Skeletal muscle tissue (tissue), 4 donors: ENCODE measurements around the gene PIAS4. TPM values are rescaled to one million over a fixed set of nuclear protein-coding genes. Genes with fewer than 3 reads are reported as not detected.

Experiments
- H3K27ac ChIP-seq: one replicate; pipeline ENCODE4 v1.7.0; 2013; ENCODE audit warnings: mild to moderate bottlenecking, low read depth, low read length, inconsistent platforms
- H3K27me3 ChIP-seq, 3 donors: one replicate each; pipeline ENCODE4 v1.7.0; 2013; ENCODE audit warnings: low read length in 3 of 3; ENCODE audit not compliant: control insufficient read depth in 3 of 3, insufficient read depth in 3 of 3
- H3K36me3 ChIP-seq, 3 donors: one replicate each; pipeline ENCODE4 v1.7.0; 2013; ENCODE audit warnings: low read length in 3 of 3; ENCODE audit not compliant: control insufficient read depth in 3 of 3, insufficient read depth in 3 of 3
- H3K4me1 ChIP-seq, 3 donors: one replicate each; pipeline ENCODE4 v1.7.0; 2013; ENCODE audit warnings: low read length in 3 of 3, mild to moderate bottlenecking in 3 of 3; ENCODE audit not compliant: control insufficient read depth in 3 of 3, insufficient read depth in 3 of 3
- H3K4me3 ChIP-seq, 3 donors: one replicate each; pipeline ENCODE4 v1.7.0; 2013; ENCODE audit warnings: low read length in 3 of 3
- H3K9ac ChIP-seq, 3 donors: one replicate each; pipeline ENCODE4 v1.7.0; 2013; ENCODE audit warnings: low read length in 3 of 3, mild to moderate bottlenecking in 3 of 3, moderate library complexity in 2 of 3, low read depth in 1 of 3
- H3K9me3 ChIP-seq, 3 donors: one replicate each; pipeline ENCODE4 v1.7.0; 2013; ENCODE audit warnings: low read length in 3 of 3; ENCODE audit not compliant: control insufficient read depth in 3 of 3
- total RNA-seq: library from RNA; depleted of rRNA; stranded (reverse); fragments of >200 nt; gene quantifications from one replicate; pipeline ENCODE4 v1.2.3, GENCODE V29; 2014
- donor health status: Osteomylitis.

Gene PIAS4
- total RNA-seq, 1 donor from 2014 or later, result 19.3 TPM

GRCh38 chr19:4033028-4033956, 25.8 kb downstream of the PIAS4 start:
- Histone ChIP-seq H3K9ac (no peak overlapping the region), H3K27me3 (no peaks in the 10 kb centered on the region), H3K4me1 (peaks cover 0 to 3% (median 0%) of the 10 kb centered on the region in 3 donors), H3K4me3 (no peak overlapping the region), H3K36me3 (peaks cover 37 to 58% (median 41%) of the 10 kb centered on the region in 3 donors), H3K9me3 (no peaks in the 10 kb centered on the region), H3K27ac (no peak overlapping the region)

- H3K36me3 ChIP-seq, result peaks cover 35 to 55% (median 41%) of the 10 kb centered on the region in 3 donors
- H3K4me3 ChIP-seq, result no peak overlapping the region
- H3K9me3 ChIP-seq, result no peaks in the 10 kb centered on the region
- no peak overlapping the region for H3K9ac ChIP-seq
- no peak overlapping the region for H3K27ac ChIP-seq
- H3K4me1 ChIP-seq, result peaks cover 0 to 3% (median 0%) of the 10 kb centered on the region in 3 donors
- H3K27me3 ChIP-seq, result no peaks in the 10 kb centered on the region
These were observed 26.8 kb downstream of the PIAS4 start for GRCh38 chr19:4034048-4035017.

- peaks cover 0 to 3% (median 0%) of the 10 kb centered on the region in 3 donors for H3K4me1 ChIP-seq
- no peaks in the 10 kb centered on the region for H3K27me3 ChIP-seq
- H3K36me3 ChIP-seq, result peaks cover 35 to 55% (median 41%) of the 10 kb centered on the region in 3 donors
- no peak overlapping the region for H3K27ac ChIP-seq
- no peak overlapping the region for H3K9ac ChIP-seq
- H3K9me3 ChIP-seq, result no peaks in the 10 kb centered on the region
- no peak overlapping the region for H3K4me3 ChIP-seq
These were observed 27.6 kb downstream of the PIAS4 start for GRCh38 chr19:4035018-4035566.

GRCh38 chr19:4035582-4035981, 28.0 kb downstream of the PIAS4 start:
- H3K27me3 ChIP-seq, result no peaks in the 10 kb centered on the region
- peaks cover 0 to 3% (median 0%) of the 10 kb centered on the region in 3 donors for H3K4me1 ChIP-seq
- no peaks in the 10 kb centered on the region for H3K9me3 ChIP-seq
- H3K9ac ChIP-seq, result no peak overlapping the region
- H3K36me3 ChIP-seq, result peaks cover 33 to 57% (median 41%) of the 10 kb centered on the region in 3 donors
- no peak overlapping the region for H3K4me3 ChIP-seq
- H3K27ac ChIP-seq, result no peak overlapping the region

GRCh38 chr19:4036576-4037300, 29.2 kb downstream of the PIAS4 start:
- H3K27me3 ChIP-seq, result no peaks in the 10 kb centered on the region
- no peak overlapping the region for H3K9ac ChIP-seq
- H3K9me3 ChIP-seq, result no peaks in the 10 kb centered on the region
- no peak overlapping the region for H3K4me3 ChIP-seq
- peaks cover 0 to 3% (median 0%) of the 10 kb centered on the region in 3 donors for H3K4me1 ChIP-seq
- peaks cover 32 to 55% (median 41%) of the 10 kb centered on the region in 3 donors for H3K36me3 ChIP-seq
- H3K27ac ChIP-seq, result no peak overlapping the region

GRCh38 chr19:4037301-4037949, 29.9 kb downstream of the PIAS4 start:
- no peak overlapping the region for H3K27ac ChIP-seq
- no peaks in the 10 kb centered on the region for H3K9me3 ChIP-seq
- H3K4me3 ChIP-seq, result no peak overlapping the region
- peaks cover 32 to 54% (median 41%) of the 10 kb centered on the region in 3 donors for H3K36me3 ChIP-seq
- H3K9ac ChIP-seq, result no peak overlapping the region
- no peaks in the 10 kb centered on the region for H3K27me3 ChIP-seq
- H3K4me1 ChIP-seq, result peaks cover 0 to 3% (median 0%) of the 10 kb centered on the region in 3 donors

- Histone ChIP-seq H3K9ac (no peak overlapping the region), H3K27ac (no peak overlapping the region), H3K4me1 (peaks cover 0 to 3% (median 0%) of the 10 kb centered on the region in 3 donors), H3K9me3 (no peaks in the 10 kb centered on the region), H3K4me3 (no peak overlapping the region), H3K27me3 (no peaks in the 10 kb centered on the region), H3K36me3 (peaks cover 31 to 48% (median 35%) of the 10 kb centered on the region in 3 donors)
These were observed 30.5 kb downstream of the PIAS4 start for GRCh38 chr19:4038057-4038456.

GRCh38 chr19:4038661-4039423, 31.3 kb downstream of the PIAS4 start:
- no peaks in the 10 kb centered on the region for H3K9me3 ChIP-seq
- peaks cover 0 to 3% (median 0%) of the 10 kb centered on the region in 3 donors for H3K4me1 ChIP-seq
- H3K4me3 ChIP-seq, result no peak overlapping the region
- H3K36me3 ChIP-seq, result peaks cover 23 to 40% (median 28%) of the 10 kb centered on the region in 3 donors
- H3K27ac ChIP-seq, result no peak overlapping the region
- no peak overlapping the region for H3K9ac ChIP-seq
- H3K27me3 ChIP-seq, result no peaks in the 10 kb centered on the region
